Right atrium auricular region (tissue), 2 donors: ENCODE measurements around the gene BTD. TPM values are rescaled to one million over a fixed set of nuclear protein-coding genes. Genes with fewer than 3 reads are reported as not detected.

Source experiments
- DNase-seq: peaks from one replicate; pipeline ENCODE4 v3.0.0-alpha.2; 2019; ENCODE audit warnings: low spot score
- H3K27ac ChIP-seq, 2 donors: fragments of 200-600 bp; sonication (generic); 1 replicate in 1 of 2; 2 replicates in 1 of 2; pipeline ENCODE4 v1.5.1; 2016 to 2019
- H3K27me3 ChIP-seq, 2 donors: fragments of 200-600 bp; sonication (generic); one replicate each; pipeline versions ENCODE4 v1.5.1 to v1.6.0; 2017 to 2019
- H3K36me3 ChIP-seq: fragments of 200-600 bp; sonication (generic); one replicate; pipeline ENCODE4 v1.5.1; 2016
- H3K4me1 ChIP-seq, 2 donors: fragments of 200-600 bp; sonication (generic); one replicate each; pipeline versions ENCODE4 v1.5.1 to v1.6.0; 2017 to 2019
- H3K4me3 ChIP-seq, 2 donors: fragments of 200-600 bp; sonication (generic); 1 replicate in 1 of 2; 2 replicates in 1 of 2; pipeline ENCODE4 v1.5.1; 2017 to 2019; ENCODE audit warnings: mild to moderate bottlenecking in 1 of 2, moderate library complexity in 1 of 2
- H3K9me3 ChIP-seq, 2 donors: fragments of 200-600 bp; sonication (generic); one replicate each; pipeline ENCODE4 v1.5.1; 2019
- total RNA-seq, 2 donors: library from RNA; depleted of rRNA; stranded (reverse); fragments of >200 nt; gene quantifications; one replicate each; pipeline ENCODE4 v1.1.0, GENCODE V29; 2016
- TF ChIP-seq, protein P1 (sequence below), 2 donors: fragments of 200-600 bp; sonication (generic); IDR thresholded peaks; one replicate each; pipeline ENCODE4 v1.5.1; 2019; ENCODE audit warnings: antibody characterized with exemption in 2 of 2

BTD gene
- total RNA-seq, 2 donors from 2014 or later: 10.3 to 16.2 TPM

DNA sequence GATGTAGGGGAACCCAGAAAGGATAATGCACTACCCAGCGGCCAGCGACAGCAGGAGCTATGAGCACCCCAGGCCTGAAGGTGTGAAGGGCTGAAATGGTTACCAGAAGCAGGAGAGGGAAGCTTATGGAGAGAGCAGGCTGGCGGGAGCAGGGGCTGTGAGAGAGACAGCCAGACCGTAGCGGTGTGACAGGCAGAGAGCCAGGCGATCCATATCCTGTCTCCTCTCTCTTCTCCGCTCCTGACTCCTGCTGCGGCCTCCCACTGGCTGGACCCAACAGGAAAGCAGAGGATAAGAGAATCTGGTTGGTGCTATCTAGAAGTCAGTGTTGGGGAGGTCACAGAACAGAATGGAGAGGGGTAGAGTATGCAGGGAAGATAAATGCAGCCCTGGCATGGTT lies 49.9 kb downstream of the BTD start:
- Histone ChIP-seq H3K4me1 (peaks cover 0 to 16% of the 10 kb centered on the region in 2 donors), H3K9me3 (peaks cover 0 to 7% of the 10 kb centered on the region in 2 donors), H3K4me3 (no peak overlapping the region), H3K27me3 (no peaks in the 10 kb centered on the region), H3K36me3 (no peaks in the 10 kb centered on the region), H3K27ac (no peak overlapping the region)
- no peak for DNase-seq
- TF ChIP-seq, protein P1, sequence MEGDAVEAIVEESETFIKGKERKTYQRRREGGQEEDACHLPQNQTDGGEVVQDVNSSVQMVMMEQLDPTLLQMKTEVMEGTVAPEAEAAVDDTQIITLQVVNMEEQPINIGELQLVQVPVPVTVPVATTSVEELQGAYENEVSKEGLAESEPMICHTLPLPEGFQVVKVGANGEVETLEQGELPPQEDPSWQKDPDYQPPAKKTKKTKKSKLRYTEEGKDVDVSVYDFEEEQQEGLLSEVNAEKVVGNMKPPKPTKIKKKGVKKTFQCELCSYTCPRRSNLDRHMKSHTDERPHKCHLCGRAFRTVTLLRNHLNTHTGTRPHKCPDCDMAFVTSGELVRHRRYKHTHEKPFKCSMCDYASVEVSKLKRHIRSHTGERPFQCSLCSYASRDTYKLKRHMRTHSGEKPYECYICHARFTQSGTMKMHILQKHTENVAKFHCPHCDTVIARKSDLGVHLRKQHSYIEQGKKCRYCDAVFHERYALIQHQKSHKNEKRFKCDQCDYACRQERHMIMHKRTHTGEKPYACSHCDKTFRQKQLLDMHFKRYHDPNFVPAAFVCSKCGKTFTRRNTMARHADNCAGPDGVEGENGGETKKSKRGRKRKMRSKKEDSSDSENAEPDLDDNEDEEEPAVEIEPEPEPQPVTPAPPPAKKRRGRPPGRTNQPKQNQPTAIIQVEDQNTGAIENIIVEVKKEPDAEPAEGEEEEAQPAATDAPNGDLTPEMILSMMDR (IDR thresholded peaks at IDR 0.05): no peak

DNA sequence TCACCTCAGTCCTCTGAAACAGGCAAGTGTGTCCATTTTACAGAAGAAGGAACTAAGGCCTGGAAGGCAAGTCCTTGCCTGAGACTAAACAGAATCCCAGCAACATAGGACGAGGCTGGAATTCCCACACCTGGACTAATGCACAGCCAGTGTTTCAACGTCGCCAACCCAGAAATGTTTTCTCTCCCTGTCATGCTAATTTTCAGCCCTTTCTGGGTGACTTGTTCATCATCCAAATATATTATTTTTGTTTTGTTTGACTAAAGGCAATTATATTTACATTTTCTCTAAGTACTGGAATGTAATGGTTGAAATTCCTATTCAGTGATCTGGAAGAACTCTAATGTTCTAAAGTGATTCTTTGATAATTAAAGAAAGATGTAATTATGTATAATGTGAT lies 51.8 kb downstream of the BTD start:
- Histone ChIP-seq H3K4me3 (no peak overlapping the region), H3K27ac (no peak overlapping the region), H3K9me3 (peaks cover 0 to 18% of the 10 kb centered on the region in 2 donors), H3K4me1 (no peaks in the 10 kb centered on the region), H3K36me3 (no peaks in the 10 kb centered on the region), H3K27me3 (no peaks in the 10 kb centered on the region)
- no peak for DNase-seq
- TF ChIP-seq, protein P1 (IDR thresholded peaks at IDR 0.05): no peak

DNA sequence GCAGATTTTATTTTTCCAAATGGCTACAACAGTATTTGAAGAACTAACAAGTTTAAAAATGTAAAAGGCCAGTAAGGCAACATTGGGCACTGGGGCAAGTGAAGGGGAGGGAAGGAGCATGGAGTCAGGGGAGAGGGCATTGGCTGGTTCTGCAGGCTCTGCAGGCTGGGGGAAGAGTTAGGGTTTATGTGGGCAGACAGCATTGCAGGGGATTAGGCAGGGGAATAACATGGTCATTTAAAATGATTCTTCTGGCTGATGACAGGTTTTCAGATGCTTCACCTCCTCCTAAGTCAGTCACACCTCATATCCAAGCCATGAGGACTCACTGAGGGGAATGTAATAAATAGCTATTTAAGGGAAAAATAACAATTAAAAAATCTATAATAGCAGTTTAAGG lies 52.6 kb downstream of the BTD start:
- DNase-seq: no peak
- Histone ChIP-seq H3K4me3 (no peak overlapping the region), H3K27me3 (no peaks in the 10 kb centered on the region), H3K9me3 (peaks cover 0 to 18% of the 10 kb centered on the region in 2 donors), H3K36me3 (no peaks in the 10 kb centered on the region), H3K4me1 (no peaks in the 10 kb centered on the region), H3K27ac (no peak overlapping the region)
- TF ChIP-seq, protein P1 (IDR thresholded peaks at IDR 0.05): no peak

DNA sequence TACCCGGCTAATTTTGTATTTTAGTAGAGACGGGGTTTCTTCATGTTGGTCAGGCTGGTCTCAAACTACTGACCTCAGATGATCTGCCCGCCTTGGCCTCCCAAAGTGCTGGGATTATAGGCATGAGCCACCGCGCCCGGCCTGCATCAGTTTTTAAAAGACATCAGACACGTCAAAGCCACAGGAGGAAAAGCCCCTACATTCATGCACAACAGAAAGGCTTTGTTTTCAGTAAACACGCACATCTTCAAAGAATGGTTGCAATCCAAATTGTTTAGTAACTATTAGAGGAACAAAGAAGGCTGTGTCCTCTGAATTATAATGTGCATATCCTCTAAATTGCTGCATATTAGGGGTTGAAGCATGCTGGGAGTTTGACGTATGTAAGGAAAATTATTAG lies 53.3 kb downstream of the BTD start:
- Histone ChIP-seq H3K4me1 (no peaks in the 10 kb centered on the region), H3K27me3 (no peaks in the 10 kb centered on the region), H3K36me3 (no peaks in the 10 kb centered on the region), H3K27ac (no peak overlapping the region), H3K4me3 (no peak overlapping the region), H3K9me3 (peaks cover 0 to 18% of the 10 kb centered on the region in 2 donors)
- DNase-seq: no peak
- TF ChIP-seq, protein P1 (IDR thresholded peaks at IDR 0.05): no peak

DNA sequence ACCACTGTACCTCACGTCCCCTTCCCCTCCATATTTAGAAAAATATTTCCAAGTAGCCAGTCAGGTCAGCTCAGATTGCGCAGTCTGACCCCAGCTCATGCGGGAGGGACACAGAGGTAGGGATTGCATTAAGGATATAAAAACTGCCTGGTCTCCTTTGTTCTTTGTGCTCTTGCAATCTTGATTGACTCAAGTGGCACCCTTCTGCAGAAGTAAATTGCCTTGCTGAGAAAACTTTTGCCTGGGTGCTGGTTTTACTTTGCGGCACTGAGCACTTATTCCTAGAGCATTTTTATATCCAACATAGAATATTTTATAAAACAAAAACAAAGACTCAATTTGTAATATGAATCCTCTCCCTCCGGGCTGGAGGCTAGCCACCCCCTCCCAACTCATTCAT lies 54.8 kb downstream of the BTD start:
- Histone ChIP-seq H3K27ac (no peak overlapping the region), H3K4me1 (no peaks in the 10 kb centered on the region), H3K4me3 (no peak overlapping the region), H3K9me3 (peaks cover 0 to 18% of the 10 kb centered on the region in 2 donors), H3K27me3 (no peaks in the 10 kb centered on the region), H3K36me3 (no peaks in the 10 kb centered on the region)
- TF ChIP-seq, protein P1 (IDR thresholded peaks at IDR 0.05): no peak
- no peak for DNase-seq

DNA sequence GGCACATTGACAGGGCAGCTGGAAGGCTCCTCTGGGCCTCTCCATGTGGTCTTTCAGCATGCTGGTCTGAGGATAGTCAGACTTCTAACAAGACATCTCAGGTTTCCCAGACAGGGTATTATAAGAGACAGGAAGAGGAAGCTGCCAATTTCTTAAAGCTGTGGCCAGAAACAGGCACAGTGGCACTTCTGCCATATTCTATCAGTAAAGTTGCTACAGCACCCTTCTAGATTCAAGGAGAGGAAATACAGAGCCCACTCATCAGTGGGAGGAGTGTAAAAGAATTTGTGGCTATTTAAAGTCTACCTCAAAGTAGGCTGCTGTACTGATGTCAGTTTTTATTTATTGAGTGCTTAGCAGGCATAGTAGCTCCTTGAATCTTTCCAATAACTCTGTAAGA lies 55.5 kb downstream of the BTD start:
- Histone ChIP-seq H3K4me3 (no peak overlapping the region), H3K9me3 (peaks cover 0 to 18% of the 10 kb centered on the region in 2 donors), H3K27me3 (no peaks in the 10 kb centered on the region), H3K36me3 (no peaks in the 10 kb centered on the region), H3K27ac (no peak overlapping the region), H3K4me1 (no peaks in the 10 kb centered on the region)
- TF ChIP-seq, protein P1 (IDR thresholded peaks at IDR 0.05): no peak
- DNase-seq: no peak
